CD4-positive, alpha-beta T cell treated with Interleukin-17A for 1 hour (primary cell): ENCODE data around the gene ARF6.
"Not testable (repeated sequence)": the region's sequence is repeated elsewhere in the genome, so short reads cannot be mapped to it uniquely, and the experiment has no call there.

Experiments used
- DNase-seq: peaks from one replicate; pipeline ENCODE4 v3.0.0-alpha.2; 2020

Gene ARF6

GRCh38 chr14:49909016-49909415 lies 16.1 kb downstream of the ARF6 start:
- DNase-seq = no peak

DNA sequence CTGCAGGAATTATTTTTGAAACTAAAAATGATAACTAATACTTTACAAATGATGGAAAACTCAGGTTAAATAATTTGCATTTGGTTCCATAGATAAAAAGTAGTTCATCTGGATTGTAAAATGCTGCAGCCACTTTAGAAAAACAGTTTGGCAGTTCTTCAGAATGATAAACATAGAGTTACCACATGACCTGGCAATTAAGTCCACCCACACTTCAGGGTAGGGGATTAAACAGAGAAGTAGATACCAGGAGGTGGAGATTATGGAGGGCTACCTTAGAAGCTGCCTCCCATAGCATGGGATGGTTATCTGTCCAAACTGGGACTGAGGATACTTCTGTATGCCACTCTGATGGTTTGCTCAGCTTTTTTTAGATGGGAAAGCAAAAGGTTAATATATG lies 22.2 kb downstream of the ARF6 start:
- no peak for DNase-seq

DNA sequence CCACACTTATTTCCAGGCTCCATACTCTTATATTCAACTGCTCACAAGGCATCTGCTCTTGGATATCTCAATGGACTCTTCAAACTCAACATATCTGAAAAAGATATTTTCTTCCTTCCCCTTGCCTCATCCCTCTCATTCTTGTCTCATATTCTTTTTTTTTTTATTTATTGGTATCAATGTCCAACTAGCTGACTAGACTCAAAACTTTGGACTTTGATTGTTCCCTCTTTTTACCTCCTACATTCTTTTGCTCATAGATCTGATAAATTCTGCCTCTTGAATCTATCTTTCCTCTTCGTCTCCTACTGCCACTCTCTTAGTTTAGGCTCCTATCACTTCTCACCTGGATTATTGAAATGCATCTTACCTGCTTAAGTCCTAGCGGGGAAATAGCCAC lies 25.8 kb downstream of the ARF6 start:
- DNase-seq = no peak

DNA sequence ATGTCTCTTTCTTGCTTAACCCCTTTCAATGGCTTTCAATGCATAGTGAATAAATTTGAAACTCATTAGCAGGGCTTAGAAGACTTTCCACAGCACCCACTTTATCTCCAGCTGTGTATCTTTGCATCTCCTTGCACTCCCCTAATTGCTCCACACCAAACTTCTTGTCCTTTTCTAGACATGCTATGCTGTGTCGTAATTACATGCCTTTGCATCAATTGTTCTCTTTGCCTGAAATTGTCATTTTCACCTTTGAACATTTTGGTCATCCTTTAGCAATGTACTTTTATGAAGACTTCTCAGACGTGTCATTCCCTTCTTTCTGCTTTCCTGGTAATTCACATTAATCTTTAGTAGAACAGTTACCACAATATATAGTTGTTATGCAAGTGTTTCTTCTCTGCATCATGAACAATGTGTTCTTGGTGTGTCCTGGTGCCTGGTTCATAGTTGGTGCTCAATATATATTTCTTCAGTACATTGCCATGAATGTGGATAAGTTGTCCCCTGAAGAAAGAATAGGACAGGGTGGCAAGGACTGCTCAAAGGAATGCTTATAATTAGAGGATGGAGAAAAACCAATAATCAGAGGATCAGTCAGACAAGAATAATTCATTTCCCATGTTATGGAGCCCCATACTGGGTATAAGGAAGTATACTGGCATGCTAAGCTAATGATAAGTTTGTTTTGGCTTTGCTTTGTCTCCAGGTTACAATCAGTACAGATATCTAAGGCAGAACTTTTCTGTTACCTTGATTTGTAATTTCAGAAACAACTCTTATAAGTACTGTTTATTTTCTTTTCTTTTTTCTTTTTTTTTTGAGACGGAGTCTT lies 27.2 kb downstream of the ARF6 start:
- DNase-seq = no peak

DNA sequence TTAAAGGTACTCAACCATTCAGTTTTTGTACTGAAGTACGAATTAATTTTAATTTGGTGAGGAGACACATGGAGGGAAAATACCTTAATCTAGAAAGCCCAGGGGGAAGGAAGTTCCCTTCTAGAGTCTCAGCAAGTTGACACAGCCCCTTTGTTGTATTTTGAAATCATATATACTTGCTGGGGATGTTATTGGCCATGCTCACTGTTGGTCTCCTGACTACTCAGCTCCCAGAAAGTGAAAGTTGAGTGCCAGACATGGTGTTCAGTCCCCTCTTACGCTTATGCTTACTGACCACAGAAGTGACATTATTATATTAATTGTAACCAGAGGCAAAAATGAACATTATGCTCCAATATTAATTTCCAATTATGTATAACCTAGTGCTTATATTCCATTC lies 28.1 kb downstream of the ARF6 start:
- no peak for DNase-seq

DNA sequence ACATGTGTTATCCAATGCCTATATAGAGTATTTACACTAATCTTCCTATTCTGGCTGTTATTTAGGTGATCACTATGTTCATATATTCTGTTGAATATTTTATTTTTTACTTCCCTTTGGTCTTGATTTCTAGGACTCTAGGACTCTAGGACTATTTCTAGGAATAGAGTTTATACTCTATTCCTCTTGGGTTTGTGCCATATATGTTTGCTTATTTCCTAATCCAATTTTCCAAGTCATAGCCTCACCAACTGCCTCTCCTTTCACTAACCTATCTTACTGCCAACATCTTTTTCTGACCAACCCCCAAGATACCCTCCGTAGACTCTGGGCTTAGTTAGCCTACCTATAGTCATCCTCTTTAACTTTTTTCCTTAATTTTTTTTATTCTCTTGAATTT lies 28.5 kb downstream of the ARF6 start:
- no peak for DNase-seq

GRCh38 chr14:49923442-49923841 lies 30.6 kb downstream of the ARF6 start:
- DNase-seq = no peak

- DNase-seq = no peak
These were observed 31.0 kb downstream of the ARF6 start for GRCh38 chr14:49923881-49924280.

GRCh38 chr14:49924852-49925251 lies 32.0 kb downstream of the ARF6 start:
- DNase-seq = no peak

DNA sequence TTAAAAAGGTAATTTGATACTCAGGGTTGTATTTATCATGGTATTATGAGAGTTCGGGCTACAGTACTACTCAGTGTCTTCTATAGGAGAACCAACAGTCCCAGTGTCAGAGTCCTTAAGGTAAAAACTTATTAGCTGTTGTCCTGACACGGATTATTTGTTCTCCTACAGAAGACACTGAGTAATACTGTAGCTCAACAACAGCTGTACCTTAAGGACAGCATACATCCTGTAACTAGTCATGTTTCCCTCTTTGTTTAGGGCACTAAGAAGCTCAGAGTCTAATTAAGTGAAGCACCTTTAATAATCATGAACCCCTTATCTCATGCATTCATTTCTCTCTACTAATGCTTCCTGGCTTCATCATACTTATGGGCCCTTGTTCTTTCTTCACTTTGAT lies 33.9 kb downstream of the ARF6 start:
- DNase-seq = no peak

GRCh38 chr14:49928015-49928414 lies 35.1 kb downstream of the ARF6 start:
- DNase-seq = no peak

- no peak for DNase-seq
These were observed 37.8 kb downstream of the ARF6 start for GRCh38 chr14:49930720-49931119.

DNA sequence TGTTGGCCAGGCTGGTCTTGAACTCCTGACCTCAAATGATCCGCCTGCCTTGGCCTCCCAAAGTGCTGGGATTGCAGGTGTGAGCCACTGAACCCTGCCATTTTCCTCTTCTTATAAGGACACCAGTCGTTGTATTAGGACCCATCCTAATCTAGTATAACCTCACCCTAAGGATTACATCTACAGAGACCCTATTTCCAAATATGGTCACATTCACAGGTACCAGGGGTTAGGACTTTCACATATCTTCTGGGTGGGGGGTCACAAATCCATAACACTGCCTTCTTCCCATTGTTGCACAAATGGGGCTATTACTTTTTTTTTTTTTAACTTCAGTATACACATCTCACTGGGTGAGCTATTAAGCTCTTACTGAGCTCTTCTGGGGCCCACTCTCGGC lies 38.6 kb downstream of the ARF6 start:
- no peak for DNase-seq

GRCh38 chr14:49933128-49933527 lies 40.2 kb downstream of the ARF6 start:
- DNase-seq = no peak

DNA sequence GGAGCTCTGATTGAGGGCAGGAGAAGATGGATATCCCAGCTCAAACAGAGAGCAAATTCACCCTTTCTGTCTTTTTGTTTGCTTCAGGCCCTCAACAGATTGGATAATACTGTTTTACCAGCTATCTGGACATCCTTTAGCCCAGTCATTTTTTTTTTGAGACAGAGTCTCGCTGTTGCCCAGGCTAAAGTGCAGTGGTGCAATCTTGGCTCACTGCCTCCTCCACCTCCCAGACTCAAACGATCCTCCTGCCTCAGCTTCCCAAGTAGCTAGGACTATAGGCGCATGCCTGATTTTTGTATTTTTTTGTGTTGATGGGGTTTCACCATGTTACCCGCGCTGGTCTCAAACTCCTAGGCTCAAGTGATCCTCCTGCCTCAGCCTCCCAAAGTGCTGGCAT lies 40.8 kb downstream of the ARF6 start:
- no peak for DNase-seq

- DNase-seq = no peak
These were observed 41.8 kb downstream of the ARF6 start for GRCh38 chr14:49934646-49935045.

GRCh38 chr14:49935526-49935925 lies 42.6 kb downstream of the ARF6 start:
- DNase-seq = no peak

DNA sequence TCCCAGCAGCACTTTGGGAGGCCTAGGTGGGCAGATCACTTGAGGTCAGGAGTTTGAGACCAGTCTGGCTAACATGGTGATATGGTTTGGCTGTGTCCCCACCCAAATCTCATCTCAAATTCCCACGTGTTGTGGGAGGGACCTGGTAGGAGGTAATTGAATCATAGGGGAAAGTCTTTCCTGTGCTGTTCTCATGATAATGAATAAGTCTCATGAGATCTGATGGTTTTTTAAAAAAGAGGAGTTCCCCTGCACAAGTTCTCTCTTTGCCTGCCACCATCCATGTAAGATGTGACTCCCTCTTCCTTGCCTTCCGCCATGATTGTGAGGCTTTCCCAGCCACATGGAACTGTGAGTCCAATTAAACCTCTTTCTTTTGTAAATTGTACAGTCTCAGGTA lies 43.4 kb downstream of the ARF6 start:
- not testable (repeated sequence) for DNase-seq

GRCh38 chr14:49936882-49937281 lies 44.0 kb downstream of the ARF6 start:
- not testable (repeated sequence) for DNase-seq

DNA sequence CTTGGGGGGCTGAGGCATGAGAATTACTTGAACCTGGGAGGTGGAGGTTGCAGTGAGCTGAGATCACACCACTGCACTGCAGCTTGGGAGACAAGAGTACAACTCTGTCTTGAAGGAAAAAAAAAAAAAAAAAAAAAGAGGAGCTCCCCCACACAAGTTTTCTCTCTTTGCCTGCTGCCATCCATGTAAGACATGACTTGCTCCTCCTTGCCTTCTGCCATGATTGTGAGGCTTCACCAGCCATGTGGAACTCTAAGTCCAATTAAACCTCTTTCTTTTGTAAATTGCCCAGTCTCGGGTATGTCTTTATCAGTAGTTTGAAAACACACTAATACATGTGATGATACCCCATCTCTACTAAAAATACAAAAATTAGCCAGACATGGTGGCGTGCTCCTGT lies 46.3 kb downstream of the ARF6 start:
- not testable (repeated sequence) for DNase-seq

DNA sequence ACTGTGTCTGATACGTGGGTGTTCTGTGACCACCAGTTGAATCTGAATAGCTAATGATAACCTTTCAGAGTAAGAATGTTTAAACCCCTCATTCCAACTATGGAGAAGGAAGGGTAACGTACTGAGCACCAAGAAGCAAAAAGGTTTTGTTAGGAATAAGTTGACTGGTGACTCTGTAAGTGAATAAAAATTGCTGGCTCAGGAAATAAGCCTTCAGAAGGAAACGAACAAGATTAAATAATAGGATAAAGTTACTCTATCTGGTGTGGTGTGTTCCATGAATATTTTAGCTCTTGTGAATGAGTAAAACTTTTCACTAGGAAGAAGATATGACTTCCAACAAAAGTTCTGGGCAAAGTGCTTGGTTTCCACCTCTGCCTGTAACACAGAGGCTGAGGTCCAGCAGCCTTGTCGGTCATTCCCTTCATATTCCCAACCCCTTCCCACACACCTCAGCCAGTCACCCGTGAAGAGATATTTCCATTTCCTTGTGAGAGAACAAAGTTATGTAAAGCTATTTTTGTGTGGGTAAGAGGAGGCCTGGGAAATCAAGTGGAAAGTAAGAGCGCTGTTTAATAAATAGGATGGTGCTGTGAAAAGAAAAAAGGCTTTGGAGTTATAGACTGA lies 47.1 kb downstream of the ARF6 start:
- DNase-seq = no peak

DNA sequence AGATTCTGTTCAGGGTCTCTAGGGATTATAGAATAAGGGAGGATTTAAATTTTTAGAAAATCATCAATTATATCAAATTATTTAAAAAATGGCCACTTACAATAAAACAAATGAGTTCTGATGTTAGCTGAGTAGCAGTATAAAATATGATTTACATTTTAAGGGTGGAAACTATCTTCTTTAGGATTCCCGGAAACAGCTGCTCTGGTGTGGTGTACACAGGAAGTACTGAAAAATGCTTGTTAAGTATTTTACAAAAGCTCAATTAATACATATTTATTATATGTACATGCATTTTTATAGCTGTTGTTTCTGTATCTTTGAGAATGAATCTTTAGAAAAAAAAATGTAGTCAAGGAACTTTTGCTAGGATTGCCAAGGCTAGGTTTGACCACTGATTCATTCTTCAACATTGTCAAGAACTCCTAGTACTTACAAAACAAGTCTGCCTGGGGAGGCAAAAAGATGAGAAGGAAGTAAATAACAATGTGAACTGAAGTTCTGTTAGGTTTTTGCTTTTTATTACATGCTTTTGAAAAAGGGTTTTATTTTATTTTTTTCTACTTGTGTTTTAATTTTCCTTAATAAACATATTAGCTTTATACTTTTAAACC lies 48.0 kb downstream of the ARF6 start:
- DNase-seq = peak; percentile 50

GRCh38 chr14:49942090-49942489 lies 49.2 kb downstream of the ARF6 start:
- DNase-seq = no peak

- no peak for DNase-seq
These were observed 51.6 kb downstream of the ARF6 start for GRCh38 chr14:49944501-49944900.
